CMK (cell line): Measurements from ENCODE around the gene DLX3.
A peak's percentile ranks its signal among the peaks of the same experiment; 100 is the strongest.

Experiments
- DNase-seq: peaks from one replicate; pipeline ENCODE4 v3.0.0-alpha.2; 2010; ENCODE audit warnings: low read depth

The DLX3 gene

GRCh38 chr17:49972486-49973270 is 22.3 kb downstream of the DLX3 start:
- no peak for DNase-seq

DNA sequence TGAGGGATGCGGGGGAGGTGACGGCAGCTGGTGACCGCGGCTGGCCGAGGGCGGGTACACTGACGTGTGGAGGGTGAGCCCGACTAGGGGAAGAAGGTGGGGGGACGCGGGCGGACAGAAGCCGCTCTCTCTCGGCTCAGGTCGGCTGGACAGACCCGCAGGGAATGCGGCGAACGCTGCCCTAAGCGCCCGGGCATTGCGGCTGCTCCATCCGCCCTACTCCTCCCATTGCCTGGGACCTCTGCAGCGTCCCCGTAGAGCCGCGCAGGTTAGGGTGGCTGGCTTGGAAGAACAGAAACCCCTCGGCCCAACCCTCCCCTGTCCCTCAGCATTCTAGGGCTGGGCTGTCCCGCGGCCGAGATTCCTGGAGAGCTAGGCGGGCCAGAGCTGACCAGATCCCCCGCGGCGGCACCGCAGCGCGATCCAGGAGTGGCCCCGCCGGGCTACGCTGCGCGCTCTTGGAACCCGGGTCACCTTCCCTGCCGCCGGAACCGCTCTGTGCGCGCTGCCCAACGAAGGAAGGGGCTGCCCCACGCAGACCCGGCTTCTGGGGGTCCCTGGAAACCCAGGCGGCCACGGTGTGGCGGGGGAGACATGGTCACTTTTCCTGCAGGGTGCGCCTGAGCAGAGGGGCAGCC is 23.1 kb downstream of the DLX3 start:
- peak; percentile 76 for DNase-seq

DNA sequence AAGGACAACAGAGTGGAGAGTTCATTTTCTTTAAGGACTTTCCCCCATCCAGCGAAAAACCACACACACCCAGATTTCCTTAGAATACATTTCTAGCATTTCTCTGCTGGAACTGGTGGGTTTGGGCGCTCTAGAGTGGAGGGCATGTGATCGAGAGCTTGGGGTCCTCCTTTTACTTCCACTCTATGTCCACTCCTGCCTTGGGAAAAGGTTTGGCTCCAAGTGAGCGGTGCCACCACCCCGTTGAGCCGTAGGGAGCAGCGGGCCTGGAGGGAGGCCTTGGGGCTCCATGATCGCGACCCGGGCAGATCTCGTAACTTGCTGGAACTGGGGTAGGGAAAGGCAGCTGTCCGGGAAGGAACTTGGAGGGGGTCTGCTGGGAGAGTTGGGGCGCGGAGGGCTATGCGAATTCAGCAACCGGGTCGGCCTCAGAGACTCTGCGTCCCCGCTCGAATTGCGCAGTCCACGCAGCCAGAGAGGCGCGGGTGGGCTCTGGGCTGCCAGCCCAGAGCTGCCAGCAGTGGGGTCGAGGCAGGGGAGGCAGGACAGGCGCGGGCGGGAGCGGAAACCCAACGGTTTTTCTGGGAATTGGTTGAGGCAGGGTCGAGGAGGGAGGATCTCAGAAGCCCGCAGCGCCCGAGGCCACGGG is 23.7 kb downstream of the DLX3 start:
- DNase-seq = no peak

- no peak for DNase-seq
Observed at GRCh38 chr17:49970498-49970897, 24.5 kb downstream of the DLX3 start.

- DNase-seq = no peak
Observed at GRCh38 chr17:49969795-49970389, 25.1 kb downstream of the DLX3 start.

GRCh38 chr17:49969134-49969759 is 25.8 kb downstream of the DLX3 start, which contains the start of gene DLX4:
TSS of gene DLX4 (plus strand) at chr17:49969190. CDS start at chr17:49969469, 279 bp downstream.
- no peak for DNase-seq

- DNase-seq = peak; percentile 64
Observed at GRCh38 chr17:49968405-49969133, 26.5 kb downstream of the DLX3 start.

DNA sequence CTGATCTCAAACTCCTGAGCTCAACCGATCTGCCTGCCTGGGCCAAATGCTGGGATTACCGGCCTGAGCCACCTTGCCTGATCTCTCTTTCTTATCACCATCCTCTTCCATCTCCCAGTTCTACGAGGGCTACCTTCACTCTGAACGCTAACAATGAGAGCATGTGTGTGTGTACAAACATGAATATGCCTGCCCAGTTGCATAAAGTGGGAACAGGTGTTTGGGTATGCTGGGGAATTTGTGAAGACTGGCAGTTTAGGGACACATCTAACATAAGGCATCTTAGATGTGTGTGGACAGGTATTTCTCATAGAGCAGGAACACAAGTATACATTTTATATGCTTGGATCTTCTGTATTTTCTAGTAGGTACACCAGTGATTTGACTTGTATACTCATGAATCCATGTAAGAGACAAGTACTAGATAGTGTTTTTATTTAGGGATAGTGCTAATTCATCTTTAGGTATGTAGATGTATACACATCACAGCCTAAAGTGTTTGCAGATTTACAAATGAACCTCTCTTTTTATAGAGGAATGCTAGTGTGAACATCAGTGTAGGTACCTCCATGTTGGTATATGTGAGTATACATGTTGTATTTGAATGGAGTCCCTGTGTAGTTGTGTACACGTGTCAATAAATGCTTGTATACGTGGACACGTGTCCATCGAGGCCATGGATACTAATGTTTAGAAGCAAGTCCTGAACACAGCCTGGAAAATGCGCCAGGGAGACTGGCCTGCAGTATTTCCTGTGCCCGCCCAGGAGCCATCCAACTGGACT is 27.2 kb downstream of the DLX3 start:
- no peak for DNase-seq

DNA sequence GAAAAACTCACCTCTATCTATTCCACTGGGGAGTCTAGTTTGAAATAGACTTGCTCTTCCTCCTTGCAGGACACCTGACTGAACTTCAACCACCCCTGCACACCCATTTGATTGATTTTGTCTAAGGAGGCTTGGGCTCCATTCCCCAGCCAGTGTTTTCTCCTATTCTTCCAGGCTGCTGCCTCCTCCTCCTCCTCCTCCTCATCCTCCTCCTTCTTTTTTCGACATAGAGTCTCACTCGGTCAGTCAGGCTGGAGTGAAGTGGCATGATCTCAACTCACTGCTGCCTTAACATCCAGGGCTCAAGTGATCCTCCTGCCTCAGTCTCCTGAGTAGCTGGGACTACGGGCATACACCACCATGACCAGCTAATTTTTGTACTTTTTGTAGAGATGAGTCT is 27.8 kb downstream of the DLX3 start:
- DNase-seq = no peak

DNA sequence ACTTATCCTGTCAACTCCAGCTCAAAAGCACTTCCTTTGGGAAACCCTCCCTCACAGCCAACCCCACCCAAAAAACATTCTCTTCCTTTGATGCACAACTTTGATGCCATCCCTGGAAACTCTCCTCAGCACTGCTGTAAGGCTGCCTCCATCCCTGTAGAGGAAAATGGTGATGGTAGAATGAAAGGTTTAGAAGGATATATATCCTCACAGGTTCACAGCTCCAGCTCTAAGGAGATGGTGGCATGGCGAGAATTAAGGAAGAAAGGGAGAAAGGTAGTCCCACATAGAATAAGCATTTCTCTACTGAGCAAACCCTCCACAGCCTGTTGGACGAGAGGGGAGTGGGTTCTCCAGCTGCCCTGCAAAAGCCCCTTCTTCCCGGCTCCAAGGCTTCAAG is 28.3 kb downstream of the DLX3 start:
- no peak for DNase-seq

DNA sequence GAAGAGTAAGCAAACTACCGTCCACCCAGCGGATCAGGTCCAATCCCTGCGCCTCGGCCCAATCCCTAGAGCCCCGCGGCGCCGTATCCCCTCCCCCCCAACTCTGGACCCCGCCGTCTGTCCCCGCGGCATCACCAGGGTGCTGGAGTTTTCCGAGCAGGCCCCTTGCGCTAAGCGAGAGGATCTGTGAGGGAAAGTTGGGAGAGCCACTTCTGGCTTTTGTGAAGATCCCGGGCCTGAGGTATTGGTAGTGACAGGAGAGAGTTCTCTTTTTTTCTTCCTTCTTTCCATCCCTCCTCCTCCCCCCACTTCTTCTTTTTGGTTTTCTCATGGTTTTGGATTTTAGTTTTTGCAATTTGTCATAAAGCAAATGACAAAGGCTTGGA is 29.5 kb downstream of the DLX3 start:
- no peak for DNase-seq

DNA sequence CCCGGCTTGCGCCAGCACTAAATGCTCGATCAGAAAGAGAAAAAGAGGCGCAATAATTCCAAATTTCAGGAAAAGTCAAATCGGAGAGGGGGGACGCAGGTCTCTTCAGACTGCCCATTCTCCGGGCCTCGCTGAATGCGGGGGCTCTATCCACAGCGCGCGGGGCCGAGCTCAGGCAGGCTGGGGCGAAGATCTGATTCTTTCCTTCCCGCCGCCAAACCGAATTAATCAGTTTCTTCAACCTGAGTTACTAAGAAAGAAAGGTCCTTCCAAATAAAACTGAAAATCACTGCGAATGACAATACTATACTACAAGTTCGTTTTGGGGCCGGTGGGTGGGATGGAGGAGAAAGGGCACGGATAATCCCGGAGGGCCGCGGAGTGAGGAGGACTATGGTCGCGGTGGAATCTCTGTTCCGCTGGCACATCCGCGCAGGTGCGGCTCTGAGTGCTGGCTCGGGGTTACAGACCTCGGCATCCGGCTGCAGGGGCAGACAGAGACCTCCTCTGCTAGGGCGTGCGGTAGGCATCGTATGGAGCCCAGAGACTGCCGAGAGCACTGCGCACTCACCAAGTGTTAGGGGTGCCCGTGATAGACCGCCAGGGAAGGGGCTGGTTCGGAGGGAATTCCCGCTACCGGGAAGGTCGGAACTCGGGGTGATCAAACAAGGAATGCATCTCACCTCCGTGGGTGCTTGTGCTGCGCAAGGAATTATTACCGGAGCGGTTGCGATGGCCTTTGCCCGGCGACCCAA is 30.1 kb downstream of the DLX3 start:
- no peak for DNase-seq

- DNase-seq = no peak
Observed at GRCh38 chr17:49964303-49964768, 30.7 kb downstream of the DLX3 start.

GRCh38 chr17:49963626-49964302 is 31.3 kb downstream of the DLX3 start:
- no peak for DNase-seq

DNA sequence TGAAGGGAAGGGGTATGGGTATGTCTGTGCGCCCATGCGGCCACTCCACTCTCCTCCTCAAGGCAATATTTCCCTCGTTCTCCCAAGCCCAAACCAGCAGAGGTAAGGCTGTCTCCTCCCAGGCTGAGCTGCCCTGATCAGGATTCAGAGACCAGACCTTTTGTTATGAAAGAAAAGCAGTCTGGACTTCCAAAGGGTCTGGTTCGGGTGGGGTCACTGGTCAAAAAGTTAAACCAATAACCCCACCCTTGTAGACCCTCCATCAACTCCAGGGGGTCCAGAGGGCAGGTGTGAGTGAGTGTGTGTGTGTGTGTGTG is 31.8 kb downstream of the DLX3 start:
- no peak for DNase-seq

- no peak for DNase-seq
Observed at GRCh38 chr17:49962599-49963308, 32.3 kb downstream of the DLX3 start.

DNA sequence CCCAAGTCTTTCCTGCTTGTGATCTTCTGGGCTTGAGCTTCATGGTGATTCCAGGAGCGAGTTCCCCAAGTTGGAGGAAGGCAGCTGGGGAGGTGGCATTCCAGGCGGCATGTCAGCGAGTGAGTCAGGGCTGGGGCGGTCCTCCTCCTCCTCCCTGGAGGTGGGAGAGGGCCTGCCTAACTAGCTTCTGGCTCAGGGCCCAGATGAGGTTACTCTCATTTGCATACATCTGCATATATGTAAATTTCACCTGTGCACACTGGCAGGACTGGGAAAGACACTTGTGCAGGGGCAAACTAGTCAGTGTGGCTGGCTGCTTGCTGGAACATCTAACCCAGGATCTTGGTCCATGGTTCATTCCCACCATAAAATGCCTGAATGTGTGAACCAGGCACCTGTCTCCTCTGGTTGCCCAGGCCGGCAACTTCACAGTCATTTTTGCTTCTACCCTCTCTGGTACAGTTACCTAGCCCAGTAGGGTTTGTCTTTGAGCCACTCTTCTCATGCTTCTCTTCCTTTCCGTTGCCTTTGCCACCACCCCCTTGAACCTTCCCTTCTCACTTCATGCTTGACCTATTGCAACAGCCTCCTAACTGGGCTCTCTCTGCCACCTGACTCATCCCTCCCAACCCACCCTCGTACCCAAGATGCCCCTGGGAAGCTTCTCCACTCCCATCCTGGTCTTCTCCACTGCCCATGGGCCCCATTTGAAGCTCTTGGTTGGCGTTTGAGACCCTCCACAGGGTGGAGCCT is 35.7 kb downstream of the DLX3 start:
- no peak for DNase-seq

GRCh38 chr17:49958723-49959122 is 36.3 kb downstream of the DLX3 start:
- DNase-seq = no peak
